MCF 10A (cell line): ENCODE data around the gene GABBR1. TPM values are rescaled to one million over a fixed set of nuclear protein-coding genes. Genes with fewer than 3 reads are reported as not detected.
A peak's percentile ranks its signal among the peaks of the same experiment; 100 is the strongest.

Experiments
- BruUV-seq: library from RNA; stranded (reverse); fragments of 400-500 nt; replicated peaks from 2 replicates; lab custom pipeline; 2021; lab: Mats Ljungman, UMichigan
- CTCF ChIA-PET: fragments of 300-600 bp; sonication (Branson Sonifier 250); formaldehyde crosslinking; extraction: SDS; loops from one replicate; lab custom pipeline; 2021; ENCODE audit warnings: antibody characterized with exemption, inconsistent platforms; lab: Yijun Ruan, JAX
- POLR2A ChIA-PET: fragments of 300-600, 350-650 bp; sonication (Branson Sonifier 250); formaldehyde crosslinking; extraction: SDS; loops from one replicate; lab custom pipeline; 2020; ENCODE audit warnings: antibody characterized with exemption, inconsistent platforms; lab: Yijun Ruan, JAX
- DNase-seq: peaks from one replicate; pipeline ENCODE4 v3.0.0-alpha.2; 2018; ENCODE audit not compliant: unreplicated experiment
- H3K27ac Mint-ChIP-seq: one replicate; pipeline ENCODE4 v1.8.0; 2022; ENCODE audit warnings: mild to moderate bottlenecking, low read depth, mixed read lengths; ENCODE audit not compliant: unreplicated experiment
- H3K27me3 Mint-ChIP-seq: one replicate; pipeline ENCODE4 v1.8.0; 2022; ENCODE audit warnings: mixed read lengths; ENCODE audit not compliant: insufficient read depth, unreplicated experiment
- H3K36me3 Mint-ChIP-seq: one replicate; pipeline ENCODE4 v1.8.0; 2022; ENCODE audit warnings: mild to moderate bottlenecking, moderate library complexity, mixed read lengths; ENCODE audit not compliant: insufficient read depth, unreplicated experiment
- H3K4me1 Mint-ChIP-seq: one replicate; pipeline ENCODE4 v1.8.0; 2022; ENCODE audit warnings: mixed read lengths; ENCODE audit not compliant: insufficient read depth, unreplicated experiment
- H3K4me3 Mint-ChIP-seq: one replicate; pipeline ENCODE4 v1.8.0; 2022; ENCODE audit warnings: mild to moderate bottlenecking, moderate library complexity, mixed read lengths; ENCODE audit not compliant: unreplicated experiment
- H3K9me3 Mint-ChIP-seq: one replicate; pipeline ENCODE4 v1.8.0; 2022; ENCODE audit warnings: mixed read lengths; ENCODE audit not compliant: unreplicated experiment
- intact Hi-C: fragments of 100-400 bp; cut with micrococcal nuclease; formaldehyde crosslinking; loops from 2 replicates; pipeline ENCODE4 v1.14.1; 2022
- total RNA-seq: library from RNA; stranded (reverse); gene quantifications from 2 replicates; pipeline ENCODE4 v1.2.3, GENCODE V29; 2022
- TF ChIP-seq, protein P1 (sequence below): fragments of 200-600 bp; IDR thresholded peaks from one replicate; pipeline ENCODE4 v1.8.0; 2022; ENCODE audit warnings: antibody characterized with exemption, mild to moderate bottlenecking; ENCODE audit not compliant: unreplicated experiment

The GABBR1 gene
- total RNA-seq, 1 experiment from 2014 or later: 38.8 TPM

DNA sequence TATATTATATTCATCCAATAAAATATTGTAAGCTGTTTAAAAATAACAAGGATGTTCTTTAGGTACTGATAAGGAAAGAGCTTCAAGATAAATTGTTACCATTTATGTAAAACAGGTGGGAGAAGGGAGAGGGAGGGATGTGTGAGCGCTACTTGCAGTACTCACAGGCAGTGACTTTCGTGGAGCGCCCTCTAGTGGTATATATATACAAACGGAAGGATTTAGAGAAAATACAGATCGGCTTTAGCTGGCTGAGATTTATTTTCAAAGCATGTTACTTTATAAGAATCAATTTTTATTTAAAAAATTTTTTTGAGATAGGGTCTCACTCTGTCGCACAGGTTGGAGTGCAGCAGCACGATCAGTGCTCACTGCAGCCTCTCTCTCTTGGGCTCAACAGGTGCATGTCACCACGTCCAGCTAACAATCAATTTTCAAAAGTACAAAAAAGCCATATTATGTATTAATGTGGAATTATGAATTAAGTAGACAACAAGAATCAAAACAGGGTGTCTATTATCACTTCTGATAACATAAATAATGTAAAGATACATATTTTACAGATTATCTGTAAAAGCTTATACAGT, 20.6 kb upstream of the GABBR1 start:
- POLR2A ChIA-PET: interaction anchor here (0.7 to 1.5 kb wide), 5 partner anchors 10 to 1579 kb away, joined by 3 to 7 read pairs (median 3); no protein-coding TSS in a partner anchor
- BruUV-seq: no TSS peak
- CTCF ChIA-PET: interaction anchor here (0.5 to 12.8 kb wide), 47 partner anchors 9 to 1448 kb away, joined by 3 to 369 read pairs (median 5); partner anchors contain the start of gene GABBR1
- Mint-ChIP-seq H3K9me3 (no peaks in the 10 kb centered on the region), H3K4me1 (peaks cover 7% of the 10 kb centered on the region), H3K27ac (no peak overlapping the region), H3K36me3 (no peaks in the 10 kb centered on the region), H3K4me3 (no peak overlapping the region), H3K27me3 (no peaks in the 10 kb centered on the region)
- TF ChIP-seq, protein P1, sequence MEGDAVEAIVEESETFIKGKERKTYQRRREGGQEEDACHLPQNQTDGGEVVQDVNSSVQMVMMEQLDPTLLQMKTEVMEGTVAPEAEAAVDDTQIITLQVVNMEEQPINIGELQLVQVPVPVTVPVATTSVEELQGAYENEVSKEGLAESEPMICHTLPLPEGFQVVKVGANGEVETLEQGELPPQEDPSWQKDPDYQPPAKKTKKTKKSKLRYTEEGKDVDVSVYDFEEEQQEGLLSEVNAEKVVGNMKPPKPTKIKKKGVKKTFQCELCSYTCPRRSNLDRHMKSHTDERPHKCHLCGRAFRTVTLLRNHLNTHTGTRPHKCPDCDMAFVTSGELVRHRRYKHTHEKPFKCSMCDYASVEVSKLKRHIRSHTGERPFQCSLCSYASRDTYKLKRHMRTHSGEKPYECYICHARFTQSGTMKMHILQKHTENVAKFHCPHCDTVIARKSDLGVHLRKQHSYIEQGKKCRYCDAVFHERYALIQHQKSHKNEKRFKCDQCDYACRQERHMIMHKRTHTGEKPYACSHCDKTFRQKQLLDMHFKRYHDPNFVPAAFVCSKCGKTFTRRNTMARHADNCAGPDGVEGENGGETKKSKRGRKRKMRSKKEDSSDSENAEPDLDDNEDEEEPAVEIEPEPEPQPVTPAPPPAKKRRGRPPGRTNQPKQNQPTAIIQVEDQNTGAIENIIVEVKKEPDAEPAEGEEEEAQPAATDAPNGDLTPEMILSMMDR: peak; percentile 63
- intact Hi-C loops: loop anchor here (5.0 kb wide), 1 partner anchor 194 kb away; no protein-coding TSS in a partner anchor
- DNase-seq: peak; percentile 67

DNA sequence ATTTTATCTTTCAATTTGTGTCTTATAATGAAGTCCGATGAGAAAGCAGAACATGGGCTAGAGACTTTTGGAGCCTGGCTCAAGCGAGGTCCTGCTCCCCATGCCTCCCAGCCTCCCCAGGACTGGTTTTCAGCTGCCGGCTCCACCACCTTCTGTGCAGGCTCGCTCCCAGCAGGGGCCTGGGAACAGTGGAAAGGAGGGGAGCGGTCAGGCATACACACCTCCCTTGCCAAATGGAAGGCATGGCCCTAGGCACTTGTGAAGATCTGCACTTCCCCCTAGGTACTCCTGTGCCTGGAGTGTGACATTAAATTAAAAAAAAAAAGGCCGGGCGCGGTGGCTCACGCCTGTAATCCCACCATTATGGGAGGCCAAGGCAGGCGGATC, 19.2 kb upstream of the GABBR1 start:
- Mint-ChIP-seq H3K4me3 (no peak overlapping the region), H3K27me3 (no peaks in the 10 kb centered on the region), H3K4me1 (peaks cover 7% of the 10 kb centered on the region), H3K27ac (no peak overlapping the region), H3K36me3 (no peaks in the 10 kb centered on the region), H3K9me3 (no peaks in the 10 kb centered on the region)
- ChIA-PET POLR2A (interaction anchor here (0.7 to 2.1 kb wide), 3 partner anchors 13 to 42 kb away, joined by 3 to 4 read pairs (median 4); no protein-coding TSS in a partner anchor), CTCF (interaction anchor here (0.6 to 12.8 kb wide), 15 partner anchors 10 to 1067 kb away, joined by 3 to 369 read pairs (median 12); partner anchors contain the start of gene GABBR1)
- TF ChIP-seq, protein P1: no peak
- intact Hi-C loops: loop anchor here (5.0 kb wide), 1 partner anchor 195 kb away; no protein-coding TSS in a partner anchor
- no TSS peak for BruUV-seq
- no peak for DNase-seq

DNA sequence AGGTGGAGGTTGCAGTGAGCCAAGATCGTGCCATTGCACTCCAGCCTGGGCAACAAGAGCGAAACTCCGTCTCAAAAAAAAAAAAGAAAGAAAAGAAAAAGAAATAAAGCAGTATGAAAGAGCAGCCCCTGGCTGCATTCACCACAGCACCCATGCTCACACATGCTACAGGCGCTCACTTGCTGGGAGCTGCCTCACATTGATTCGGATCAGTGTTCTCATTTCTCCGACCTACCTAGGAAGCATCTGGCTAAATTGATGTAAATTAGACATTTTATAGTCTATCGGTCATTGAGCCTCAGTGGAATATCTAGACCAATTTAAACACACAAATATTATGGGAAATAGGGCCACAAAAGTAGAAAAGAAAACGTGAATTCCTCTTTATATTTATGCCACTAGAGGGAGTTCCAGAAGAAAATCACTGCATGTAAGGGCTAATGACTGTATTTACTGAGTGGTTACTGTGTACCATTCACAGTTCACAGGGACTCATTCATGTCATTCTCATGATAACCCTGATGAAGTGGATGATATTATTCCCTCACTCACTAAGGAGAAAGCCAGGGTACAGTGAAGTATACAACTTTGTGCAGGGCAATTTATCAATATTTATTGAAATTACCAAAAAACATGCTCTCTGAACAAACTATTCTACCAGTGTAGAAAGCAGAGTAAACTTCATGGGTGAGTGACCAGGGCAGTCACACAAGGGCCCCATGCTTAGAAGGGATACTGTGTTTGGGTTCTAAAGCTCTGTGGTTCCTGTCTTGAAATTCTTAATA, 18.6 kb upstream of the GABBR1 start:
- ChIA-PET CTCF (interaction anchor here (0.6 to 12.8 kb wide), 17 partner anchors 10 to 886 kb away, joined by 3 to 369 read pairs (median 11); partner anchors contain the start of gene GABBR1), POLR2A (interaction anchor here (0.7 to 2.8 kb wide), 4 partner anchors 14 to 42 kb away, joined by 3 to 13 read pairs (median 4); partner anchors contain the start of gene GABBR1)
- H3K27ac Mint-ChIP-seq: no peak overlapping the region
- TF ChIP-seq, protein P1: peak; percentile 51
- no peaks in the 10 kb centered on the region for H3K36me3 Mint-ChIP-seq
- DNase-seq: peak; percentile 45
- no peaks in the 10 kb centered on the region for H3K27me3 Mint-ChIP-seq
- peaks cover 7% of the 10 kb centered on the region for H3K4me1 Mint-ChIP-seq
- no peaks in the 10 kb centered on the region for H3K9me3 Mint-ChIP-seq
- intact Hi-C loops: loop anchor here (5.0 kb wide), 1 partner anchor 196 kb away; no protein-coding TSS in a partner anchor
- no peak overlapping the region for H3K4me3 Mint-ChIP-seq
- no TSS peak for BruUV-seq
